Caco-2 (cell line): ENCODE measurements around the gene STAG3. TPM values are rescaled to one million over a fixed set of nuclear protein-coding genes. Genes with fewer than 3 reads are reported as not detected.
"Not testable (repeated sequence)": the region's sequence is repeated elsewhere in the genome, so short reads cannot be mapped to it uniquely, and the experiment has no call there.

Source experiments
- BruUV-seq: library from RNA; stranded (reverse); fragments of 400-500 nt; replicated peaks from 2 replicates; lab custom pipeline; 2021; lab: Mats Ljungman, UMichigan
- CTCF ChIA-PET: fragments of 300-600 bp; sonication (Branson Sonifier 250); formaldehyde crosslinking; loops from one replicate; lab custom pipeline; 2022; ENCODE audit warnings: antibody characterized with exemption; lab: Charles Lee
- POLR2A ChIA-PET: fragments of 300-600 bp; sonication (Branson Sonifier 250); formaldehyde crosslinking; loops from one replicate; lab custom pipeline; 2022; ENCODE audit warnings: antibody characterized with exemption; lab: Charles Lee
- DNase-seq, 2 experiments: peaks; one replicate each; pipeline versions ENCODE4 v3.0.0 to v3.0.0-alpha.2; 2020 to 2022
- H3K27me3 ChIP-seq: replicated peaks from 2 replicates; pipeline ENCODE4 v1.6.0; 2011; ENCODE audit warnings: low read length; ENCODE audit not compliant: control insufficient read depth, insufficient read depth
- H3K36me3 ChIP-seq: 2 replicates; pipeline ENCODE4 v1.5.1; 2011; ENCODE audit warnings: low read length; ENCODE audit not compliant: control insufficient read depth, insufficient read depth
- H3K4me1 ChIP-seq: fragments of 250-450 bp; sonication (Bioruptor Pico); 2 replicates; pipeline ENCODE4 v1.5.1; 2020; ENCODE audit warnings: mild to moderate bottlenecking
- H3K4me3 ChIP-seq: 2 replicates; pipeline ENCODE4 v1.5.1; 2011; ENCODE audit warnings: low read depth, mild to moderate bottlenecking, control low read depth, low read length
- H3K9me3 ChIP-seq: fragments of 250-450 bp; sonication (Bioruptor Pico); 2 replicates; pipeline ENCODE4 v1.5.1; 2020; ENCODE audit warnings: mild to moderate bottlenecking, moderate library complexity
- H3K27ac Mint-ChIP-seq: one replicate; pipeline ENCODE4 v1.8.0; 2022; ENCODE audit warnings: mixed read lengths; ENCODE audit not compliant: unreplicated experiment
- H3K27me3 Mint-ChIP-seq: one replicate; pipeline ENCODE4 v1.8.0; 2022; ENCODE audit warnings: mixed read lengths; ENCODE audit not compliant: insufficient read depth, unreplicated experiment
- H3K36me3 Mint-ChIP-seq: one replicate; pipeline ENCODE4 v1.8.0; 2022; ENCODE audit warnings: mild to moderate bottlenecking, mixed read lengths; ENCODE audit not compliant: insufficient read depth, unreplicated experiment
- H3K4me1 Mint-ChIP-seq: one replicate; pipeline ENCODE4 v1.8.0; 2022; ENCODE audit warnings: low read depth, mixed read lengths; ENCODE audit not compliant: unreplicated experiment
- H3K4me3 Mint-ChIP-seq: one replicate; pipeline ENCODE4 v1.8.0; 2022; ENCODE audit warnings: mild to moderate bottlenecking, moderate library complexity, mixed read lengths; ENCODE audit not compliant: unreplicated experiment
- H3K9me3 Mint-ChIP-seq: one replicate; pipeline ENCODE4 v1.8.0; 2022; ENCODE audit warnings: mixed read lengths; ENCODE audit not compliant: unreplicated experiment
- CTCF ChIP-seq, 2 experiments: fragments of 200-600 bp in 1 of 2; IDR thresholded peaks; 1 replicate in 1 of 2; 2 replicates in 1 of 2; pipeline versions ENCODE4 v1.5.1 to v1.8.0; 2011 to 2022; ENCODE audit warnings: antibody characterized with exemption in 1 of 2, control low read depth in 1 of 2, inconsistent platforms in 1 of 2, low read depth in 1 of 2, low read length in 1 of 2, mild to moderate bottlenecking in 1 of 2, moderate library complexity in 1 of 2; ENCODE audit not compliant: insufficient read depth in 1 of 2, severe bottlenecking in 1 of 2, unreplicated experiment in 1 of 2
- intact Hi-C: fragments of 100-400 bp; cut with micrococcal nuclease; formaldehyde crosslinking; loops from one replicate; pipeline ENCODE4 v1.10.0; 2022; ENCODE audit not compliant: unreplicated experiment
- total RNA-seq: library from RNA; stranded (reverse); gene quantifications from 2 replicates; pipeline ENCODE4 v1.2.3, GENCODE V29; 2022

STAG3 gene
- total RNA-seq, 1 experiment from 2014 or later, result 1.3 TPM

- peaks cover 20% of the 10 kb centered on the region for H3K36me3 Mint-ChIP-seq
- Histone ChIP-seq H3K36me3 (no peaks in the 10 kb centered on the region), H3K9me3 (no peaks in the 10 kb centered on the region), H3K4me1 (no peaks in the 10 kb centered on the region), H3K4me3 (no peak overlapping the region), H3K27me3 (no peaks in the 10 kb centered on the region)
- H3K27me3 Mint-ChIP-seq, result no peaks in the 10 kb centered on the region
- intact Hi-C loops, result no loop called here
- H3K9me3 Mint-ChIP-seq, result no peaks in the 10 kb centered on the region
- no peak for DNase-seq
- H3K4me3 Mint-ChIP-seq, result no peak overlapping the region
- CTCF ChIA-PET, result no interaction called here
- no TSS peak for BruUV-seq
- H3K4me1 Mint-ChIP-seq, result no peaks in the 10 kb centered on the region
- TF ChIP-seq CTCF (IDR thresholded peaks at IDR 0.05; ENCODE audit: insufficient read depth in 1 of 2, low read depth in 1 of 2, low read length in 1 of 2, severe bottlenecking in 1 of 2, unreplicated experiment in 1 of 2), result no peak
- POLR2A ChIA-PET, result no interaction called here
- H3K27ac Mint-ChIP-seq, result no peak overlapping the region
Measured at GRCh38 chr7:100222445-100223132, 44.9 kb downstream of the STAG3 start.

- H3K4me3 Mint-ChIP-seq, POLR2A ChIA-PET: not testable (repeated sequence)
Measured at GRCh38 chr7:100223376-100223927, 45.7 kb downstream of the STAG3 start.

GRCh38 chr7:100224891-100225290 is 47.2 kb downstream of the STAG3 start:
- H3K27me3 Mint-ChIP-seq, H3K4me1 ChIP-seq, intact Hi-C loops, H3K9me3 ChIP-seq, CTCF ChIA-PET, H3K27me3 ChIP-seq, H3K4me1 Mint-ChIP-seq, BruUV-seq, DNase-seq, H3K4me3 Mint-ChIP-seq, H3K27ac Mint-ChIP-seq, H3K4me3 ChIP-seq, H3K9me3 Mint-ChIP-seq, H3K36me3 ChIP-seq, POLR2A ChIA-PET: not testable (repeated sequence)
- H3K36me3 Mint-ChIP-seq, result peaks cover 20% of the 10 kb centered on the region

More at GRCh38 chr7:100223376-100223927, 45.7 kb downstream of the STAG3 start:
- H3K9me3 ChIP-seq, BruUV-seq, H3K4me1 Mint-ChIP-seq, H3K27me3 Mint-ChIP-seq, H3K4me3 ChIP-seq, H3K27ac Mint-ChIP-seq, CTCF ChIA-PET, H3K27me3 ChIP-seq, intact Hi-C loops, DNase-seq, H3K36me3 ChIP-seq, H3K4me1 ChIP-seq, H3K9me3 Mint-ChIP-seq: not testable (repeated sequence)
- H3K36me3 Mint-ChIP-seq, result peaks cover 20% of the 10 kb centered on the region

- not testable (repeated sequence) for H3K27ac Mint-ChIP-seq
Measured at GRCh38 chr7:100234660-100235317, 57.1 kb downstream of the STAG3 start.

GRCh38 chr7:100239975-100240374 is 62.3 kb downstream of the STAG3 start:
- H3K9me3 ChIP-seq, H3K36me3 Mint-ChIP-seq, H3K27me3 ChIP-seq, H3K4me3 Mint-ChIP-seq, H3K4me1 Mint-ChIP-seq, intact Hi-C loops, H3K9me3 Mint-ChIP-seq, BruUV-seq, CTCF ChIA-PET, H3K4me1 ChIP-seq, H3K27ac Mint-ChIP-seq, H3K36me3 ChIP-seq, POLR2A ChIA-PET, H3K27me3 Mint-ChIP-seq, DNase-seq, H3K4me3 ChIP-seq: not testable (repeated sequence)

More at GRCh38 chr7:100234660-100235317, 57.1 kb downstream of the STAG3 start:
- H3K27me3 Mint-ChIP-seq, H3K9me3 Mint-ChIP-seq, H3K4me3 ChIP-seq, intact Hi-C loops, CTCF ChIA-PET, H3K27me3 ChIP-seq, DNase-seq, BruUV-seq, H3K9me3 ChIP-seq, H3K36me3 ChIP-seq, H3K4me1 ChIP-seq, H3K4me3 Mint-ChIP-seq, H3K4me1 Mint-ChIP-seq, POLR2A ChIA-PET: not testable (repeated sequence)
- H3K36me3 Mint-ChIP-seq, result peaks cover 19% of the 10 kb centered on the region

- H3K27me3 Mint-ChIP-seq, H3K27me3 ChIP-seq, H3K27ac Mint-ChIP-seq, H3K4me3 ChIP-seq, POLR2A ChIA-PET, H3K4me3 Mint-ChIP-seq, BruUV-seq, CTCF ChIA-PET, intact Hi-C loops, H3K9me3 ChIP-seq, H3K36me3 ChIP-seq, H3K9me3 Mint-ChIP-seq, DNase-seq: not testable (repeated sequence)
- H3K36me3 Mint-ChIP-seq, result peaks cover 15% of the 10 kb centered on the region
- peaks cover 16% of the 10 kb centered on the region for H3K4me1 ChIP-seq
- H3K4me1 Mint-ChIP-seq, result peaks cover 15% of the 10 kb centered on the region
Measured at GRCh38 chr7:100243385-100243784, 65.7 kb downstream of the STAG3 start.
